Measurements from ENCODE around the gene EIF1. TPM values are rescaled to one million over a fixed set of nuclear protein-coding genes. Genes with fewer than 3 reads are reported as not detected.

The EIF1 gene
- polyA plus RNA-seq, 1 donor from 2014 or later = 257 TPM

- H3K27me3 ChIP-seq (ENCODE audit: insufficient read depth, low read depth, low read length) = no peaks in the 10 kb centered on the region
- no peak overlapping the region for H3K9ac ChIP-seq (ENCODE audit: low read length)
- H3K27ac ChIP-seq (ENCODE audit: low read length) = no peak overlapping the region
- H3K4me2 ChIP-seq (ENCODE audit: low read length) = no peak overlapping the region
- TF ChIP-seq CTCF (IDR thresholded peaks at IDR 0.05; ENCODE audit: poor library complexity, severe bottlenecking) (no peak), POLR2AphosphoS5 (IDR thresholded peaks at IDR 0.05) (no peak), REST (IDR thresholded peaks at IDR 0.05; ENCODE audit: borderline replicate concordance) (no peak), EZH2 (IDR thresholded peaks at IDR 0.05; ENCODE audit: borderline replicate concordance, insufficient read depth, low read length, poor library complexity, severe bottlenecking) (no peak), TAF1 (IDR thresholded peaks at IDR 0.05; ENCODE audit: low read depth) (no peak), EP300 (conservative IDR thresholded peaks at IDR 0.05; ENCODE audit: poor library complexity, severe bottlenecking) (no peak), SMC3 (conservative IDR thresholded peaks at IDR 0.05; ENCODE audit: poor library complexity) (no peak), RAD21 (conservative IDR thresholded peaks at IDR 0.05) (no peak), MXI1 (conservative IDR thresholded peaks at IDR 0.05; ENCODE audit: poor library complexity, severe bottlenecking) (no peak)
- H3K4me3 ChIP-seq (ENCODE audit: low read length) = no peak overlapping the region
- no peaks in the 10 kb centered on the region for H3K79me2 ChIP-seq (replicated peaks; ENCODE audit: insufficient read depth, low read length)
- no peaks in the 10 kb centered on the region for H3F3A ChIP-seq (ENCODE audit: insufficient read depth, low read length, poor library complexity, severe bottlenecking)
- no peaks in the 10 kb centered on the region for H3K36me3 ChIP-seq (ENCODE audit: insufficient read depth, low read length)
- H4K20me1 ChIP-seq (ENCODE audit: insufficient read depth) = no peaks in the 10 kb centered on the region
- no peaks in the 10 kb centered on the region for H3K9me3 ChIP-seq (ENCODE audit: low read length)
- no peaks in the 10 kb centered on the region for H3K9me2 ChIP-seq (ENCODE audit: insufficient read depth, low read length)
- no peak overlapping the region for H2AFZ ChIP-seq (ENCODE audit: low read depth, low read length)
Measured at GRCh38 chr17:41657176-41657754, 31.4 kb upstream of the EIF1 start.

GRCh38 chr17:41657936-41658335 lies 30.7 kb upstream of the EIF1 start:
- no peak for TF ChIP-seq EP300 (conservative IDR thresholded peaks at IDR 0.05; ENCODE audit: poor library complexity, severe bottlenecking)
- TF ChIP-seq REST (IDR thresholded peaks at IDR 0.05; ENCODE audit: borderline replicate concordance) = no peak
- no peak for TF ChIP-seq RAD21 (conservative IDR thresholded peaks at IDR 0.05)
- TF ChIP-seq CTCF (IDR thresholded peaks at IDR 0.05; ENCODE audit: poor library complexity, severe bottlenecking) = no peak
- no peak for TF ChIP-seq TAF1 (IDR thresholded peaks at IDR 0.05; ENCODE audit: low read depth)
- TF ChIP-seq SMC3 (conservative IDR thresholded peaks at IDR 0.05; ENCODE audit: poor library complexity) = no peak
- no peak for TF ChIP-seq MXI1 (conservative IDR thresholded peaks at IDR 0.05; ENCODE audit: poor library complexity, severe bottlenecking)
- Histone ChIP-seq H3K9me2 (ENCODE audit: insufficient read depth, low read length) (no peaks in the 10 kb centered on the region), H3F3A (ENCODE audit: insufficient read depth, low read length, poor library complexity, severe bottlenecking) (no peaks in the 10 kb centered on the region), H3K27me3 (ENCODE audit: insufficient read depth, low read depth, low read length) (no peaks in the 10 kb centered on the region), H3K4me3 (ENCODE audit: low read length) (no peak overlapping the region), H3K4me2 (ENCODE audit: low read length) (no peak overlapping the region), H2AFZ (ENCODE audit: low read depth, low read length) (no peak overlapping the region), H3K9me3 (ENCODE audit: low read length) (no peaks in the 10 kb centered on the region), H3K9ac (ENCODE audit: low read length) (no peak overlapping the region), H3K79me2 (replicated peaks; ENCODE audit: insufficient read depth, low read length) (no peaks in the 10 kb centered on the region), H3K36me3 (ENCODE audit: insufficient read depth, low read length) (no peaks in the 10 kb centered on the region), H4K20me1 (ENCODE audit: insufficient read depth) (no peaks in the 10 kb centered on the region), H3K27ac (ENCODE audit: low read length) (no peak overlapping the region)
